ENCODE results near the gene RSPRY1.

DNA sequence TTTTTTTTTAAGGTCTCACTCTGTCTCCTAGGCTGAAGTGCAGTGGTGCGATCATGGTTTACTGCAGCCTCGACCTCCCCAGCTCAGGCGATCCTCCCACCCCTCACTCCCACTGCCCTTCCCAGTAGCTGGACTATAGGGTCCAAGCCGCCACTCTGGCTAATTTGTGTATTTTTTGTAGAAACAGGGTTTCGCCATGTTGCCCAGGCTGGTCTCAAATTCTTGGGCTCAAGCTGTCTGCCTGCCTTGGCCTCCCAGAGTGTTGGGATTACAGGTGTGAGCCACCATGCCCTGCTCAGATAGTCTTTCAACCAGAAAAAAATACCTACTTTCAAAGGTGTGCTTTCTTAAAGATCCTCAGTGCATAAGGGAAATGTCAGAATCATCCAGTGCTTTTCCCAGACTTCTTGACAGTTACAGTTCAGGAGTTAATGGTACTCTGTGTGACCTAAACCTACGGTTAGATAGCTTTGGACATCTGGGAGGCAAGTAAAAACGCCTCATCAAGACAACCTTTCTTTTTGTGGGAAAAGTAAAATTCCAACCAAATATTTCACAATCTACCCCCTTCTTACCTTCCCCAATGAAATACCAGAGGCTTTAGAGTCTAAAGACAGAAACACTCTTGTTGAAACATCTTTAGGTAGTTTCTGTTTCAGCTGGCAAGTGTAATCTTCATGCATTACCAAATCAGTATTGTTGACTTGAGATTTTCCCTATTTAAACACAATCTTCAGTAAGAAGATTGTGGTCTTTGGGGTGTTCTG lies 6.8 kb downstream of the RSPRY1 start:
- TF ChIP-seq, protein P1, sequence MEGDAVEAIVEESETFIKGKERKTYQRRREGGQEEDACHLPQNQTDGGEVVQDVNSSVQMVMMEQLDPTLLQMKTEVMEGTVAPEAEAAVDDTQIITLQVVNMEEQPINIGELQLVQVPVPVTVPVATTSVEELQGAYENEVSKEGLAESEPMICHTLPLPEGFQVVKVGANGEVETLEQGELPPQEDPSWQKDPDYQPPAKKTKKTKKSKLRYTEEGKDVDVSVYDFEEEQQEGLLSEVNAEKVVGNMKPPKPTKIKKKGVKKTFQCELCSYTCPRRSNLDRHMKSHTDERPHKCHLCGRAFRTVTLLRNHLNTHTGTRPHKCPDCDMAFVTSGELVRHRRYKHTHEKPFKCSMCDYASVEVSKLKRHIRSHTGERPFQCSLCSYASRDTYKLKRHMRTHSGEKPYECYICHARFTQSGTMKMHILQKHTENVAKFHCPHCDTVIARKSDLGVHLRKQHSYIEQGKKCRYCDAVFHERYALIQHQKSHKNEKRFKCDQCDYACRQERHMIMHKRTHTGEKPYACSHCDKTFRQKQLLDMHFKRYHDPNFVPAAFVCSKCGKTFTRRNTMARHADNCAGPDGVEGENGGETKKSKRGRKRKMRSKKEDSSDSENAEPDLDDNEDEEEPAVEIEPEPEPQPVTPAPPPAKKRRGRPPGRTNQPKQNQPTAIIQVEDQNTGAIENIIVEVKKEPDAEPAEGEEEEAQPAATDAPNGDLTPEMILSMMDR (IDR thresholded peaks at IDR 0.05) = no peak
- no peak for TF ChIP-seq POLR2AphosphoS5 (IDR thresholded peaks at IDR 0.05; ENCODE audit: insufficient read depth in 1 of 2, low read depth in 1 of 2)
